SK-N-MC (cell line): ENCODE measurements around the gene TSEN15.
A peak's percentile ranks its signal among the peaks of the same experiment; 100 is the strongest.

Source experiments
- DNase-seq: peaks from one replicate; pipeline ENCODE4 v3.0.0-alpha.2; 2011; ENCODE audit warnings: low read depth, low spot score
- H3K27ac ChIP-seq: fragments of 200-600 bp; sonication (generic); 2 replicates; pipeline ENCODE4 v1.5.1; 2016; ENCODE audit warnings: mixed run types
- H3K36me3 ChIP-seq: fragments of 200-600 bp; sonication (generic); 2 replicates; pipeline ENCODE4 v1.6.1; 2017; ENCODE audit warnings: antibody characterized with exemption, low read length, mixed read lengths; ENCODE audit not compliant: insufficient read depth
- H3K4me3 ChIP-seq: fragments of 200-600 bp; sonication (generic); 2 replicates; pipeline ENCODE4 v1.5.1; 2016
- H3K9ac ChIP-seq: fragments of 200-600 bp; sonication (generic); 2 replicates; pipeline ENCODE4 v1.8.0; 2017; ENCODE audit warnings: mixed run types, mixed read lengths; ENCODE audit not compliant: insufficient read length
- H3K9me3 ChIP-seq: fragments of 200-600 bp; sonication (generic); 2 replicates; pipeline ENCODE4 v1.6.1; 2017; ENCODE audit warnings: low read depth, mild to moderate bottlenecking, antibody characterized with exemption, low read length, moderate library complexity, mixed read lengths
- EZH2 ChIP-seq: fragments of 200-600 bp; sonication (generic); IDR thresholded peaks from one replicate; pipeline ENCODE4 v1.6.1; 2017; ENCODE audit warnings: antibody characterized with exemption
- FOXP2 ChIP-seq: optimal IDR thresholded peaks from 2 replicates; pipeline ENCODE3; 2011; ENCODE audit warnings: mild to moderate bottlenecking, moderate library complexity; ENCODE audit not compliant: insufficient read depth; ENCODE audit errors: extremely low read length, control extremely low read depth
- POLR2AphosphoS5 ChIP-seq: IDR thresholded peaks from 2 replicates; pipeline ENCODE4 v1.6.1; 2012; ENCODE audit warnings: mild to moderate bottlenecking, low read depth, low read length, borderline replicate concordance

The TSEN15 gene

GRCh38 chr1:184018622-184019021, 32.9 kb upstream of the TSEN15 start:
- Histone ChIP-seq H3K9ac (no peak overlapping the region), H3K36me3 (no peaks in the 10 kb centered on the region), H3K27ac (peak overlapping the region; percentile 15; the same call in 1 of the 2 replicates), H3K4me3 (peak overlapping the region; percentile 14; the same call in 1 of the 2 replicates), H3K9me3 (no peaks in the 10 kb centered on the region)
- no peak for DNase-seq
- TF ChIP-seq FOXP2, result no peak
- TF ChIP-seq POLR2AphosphoS5, result peak; percentile 20; the same call in 1 of the 2 replicates

GRCh38 chr1:184019069-184019468, 32.5 kb upstream of the TSEN15 start:
- no peaks in the 10 kb centered on the region for H3K9me3 ChIP-seq
- no peak for DNase-seq
- H3K36me3 ChIP-seq, result no peaks in the 10 kb centered on the region
- no peak overlapping the region for H3K27ac ChIP-seq
- H3K9ac ChIP-seq, result no peak overlapping the region
- TF ChIP-seq EZH2, result no peak
- TF ChIP-seq FOXP2, result no peak
- no peak for TF ChIP-seq POLR2AphosphoS5
- peak overlapping the region; percentile 14 for H3K4me3 ChIP-seq

- Histone ChIP-seq H3K9ac (no peak overlapping the region), H3K4me3 (no peak overlapping the region), H3K9me3 (no peaks in the 10 kb centered on the region), H3K27ac (no peak overlapping the region), H3K36me3 (no peaks in the 10 kb centered on the region)
- TF ChIP-seq FOXP2, result no peak
- TF ChIP-seq POLR2AphosphoS5, result no peak
- TF ChIP-seq EZH2, result no peak
- DNase-seq, result no peak
These were observed 32.0 kb upstream of the TSEN15 start for GRCh38 chr1:184019506-184019905.

GRCh38 chr1:184020328-184020727, 31.2 kb upstream of the TSEN15 start:
- no peak overlapping the region for H3K9ac ChIP-seq
- no peak overlapping the region for H3K27ac ChIP-seq
- no peaks in the 10 kb centered on the region for H3K36me3 ChIP-seq
- no peak for TF ChIP-seq POLR2AphosphoS5
- no peak for TF ChIP-seq EZH2
- TF ChIP-seq FOXP2, result no peak
- H3K4me3 ChIP-seq, result no peak overlapping the region
- H3K9me3 ChIP-seq, result no peaks in the 10 kb centered on the region
- no peak for DNase-seq

GRCh38 chr1:184020855-184021254, 30.7 kb upstream of the TSEN15 start:
- H3K27ac ChIP-seq, result no peak overlapping the region
- DNase-seq, result no peak
- H3K9ac ChIP-seq, result no peak overlapping the region
- H3K4me3 ChIP-seq, result no peak overlapping the region
- no peak for TF ChIP-seq EZH2
- no peak for TF ChIP-seq FOXP2
- TF ChIP-seq POLR2AphosphoS5, result no peak
- no peaks in the 10 kb centered on the region for H3K9me3 ChIP-seq
- H3K36me3 ChIP-seq, result no peaks in the 10 kb centered on the region

GRCh38 chr1:184021728-184022127, 29.8 kb upstream of the TSEN15 start:
- Histone ChIP-seq H3K4me3 (peak overlapping the region; percentile 22; the same call in 1 of the 2 replicates), H3K36me3 (no peaks in the 10 kb centered on the region), H3K27ac (peak overlapping the region; percentile 67), H3K9me3 (no peaks in the 10 kb centered on the region), H3K9ac (no peak overlapping the region)
- no peak for TF ChIP-seq POLR2AphosphoS5
- TF ChIP-seq FOXP2, result no peak
- no peak for TF ChIP-seq EZH2
- DNase-seq, result no peak

- H3K4me3 ChIP-seq, result peak overlapping the region; percentile 22
- DNase-seq, result peak; percentile 66
- TF ChIP-seq EZH2 (no peak), POLR2AphosphoS5 (peak; percentile 42; the same call in 1 of the 2 replicates), FOXP2 (no peak)
- no peak overlapping the region for H3K9ac ChIP-seq
- no peaks in the 10 kb centered on the region for H3K36me3 ChIP-seq
- H3K9me3 ChIP-seq, result no peaks in the 10 kb centered on the region
- H3K27ac ChIP-seq, result peak overlapping the region; percentile 67
These were observed 28.9 kb upstream of the TSEN15 start for GRCh38 chr1:184022668-184023067.

- no peak for DNase-seq
- Histone ChIP-seq H3K36me3 (no peaks in the 10 kb centered on the region), H3K9ac (no peak overlapping the region), H3K4me3 (peak overlapping the region; percentile 22), H3K27ac (peak overlapping the region; percentile 67), H3K9me3 (no peaks in the 10 kb centered on the region)
- no peak for TF ChIP-seq EZH2
- no peak for TF ChIP-seq FOXP2
- no peak for TF ChIP-seq POLR2AphosphoS5
These were observed 28.4 kb upstream of the TSEN15 start for GRCh38 chr1:184023171-184023570.

- Histone ChIP-seq H3K4me3 (no peak overlapping the region), H3K36me3 (no peaks in the 10 kb centered on the region), H3K9me3 (no peaks in the 10 kb centered on the region), H3K9ac (no peak overlapping the region), H3K27ac (no peak overlapping the region)
- TF ChIP-seq EZH2 (no peak), POLR2AphosphoS5 (no peak), FOXP2 (no peak)
- DNase-seq, result no peak
These were observed 26.3 kb upstream of the TSEN15 start for GRCh38 chr1:184025242-184025675.
